Measurements from ENCODE around the gene GATAD2A. TPM values are rescaled to one million over a fixed set of nuclear protein-coding genes. Genes with fewer than 3 reads are reported as not detected.

GATAD2A gene
- total RNA-seq, 1 donor from 2014 or later = 7.7 TPM

DNA sequence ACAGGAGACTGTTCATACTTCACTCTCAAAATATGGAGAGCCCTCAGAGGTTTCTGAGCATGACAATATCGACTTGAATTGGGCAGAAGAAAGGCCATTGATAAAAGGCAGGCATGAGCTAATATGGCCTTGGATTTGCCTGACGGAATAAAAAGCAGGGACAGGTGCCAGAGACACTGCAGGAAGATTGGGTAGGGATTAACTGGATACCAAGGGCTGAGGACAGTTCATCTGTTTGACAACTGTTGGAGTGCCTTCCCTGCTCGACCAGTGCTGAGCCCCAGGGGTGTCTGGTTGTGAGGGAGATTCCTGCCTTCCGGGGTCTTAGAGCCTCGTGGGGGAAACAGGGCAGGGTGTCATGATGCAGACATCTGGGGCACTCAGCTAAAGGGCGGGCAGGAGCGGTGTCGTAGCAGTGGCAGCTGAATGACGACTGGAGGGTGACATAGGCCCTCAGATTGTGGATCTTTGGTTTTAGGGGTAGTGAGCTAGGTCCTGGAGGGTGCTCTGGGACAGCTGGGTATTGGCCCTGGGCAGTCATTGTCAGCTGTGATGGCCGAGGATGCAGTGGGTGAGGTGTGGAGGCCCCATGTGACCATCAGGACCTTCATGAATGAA is 12.3 kb downstream of the GATAD2A start:
- DNase-seq (ENCODE audit: low spot score in 2 of 2) = no peak
- no peak for FAIRE-seq

DNA sequence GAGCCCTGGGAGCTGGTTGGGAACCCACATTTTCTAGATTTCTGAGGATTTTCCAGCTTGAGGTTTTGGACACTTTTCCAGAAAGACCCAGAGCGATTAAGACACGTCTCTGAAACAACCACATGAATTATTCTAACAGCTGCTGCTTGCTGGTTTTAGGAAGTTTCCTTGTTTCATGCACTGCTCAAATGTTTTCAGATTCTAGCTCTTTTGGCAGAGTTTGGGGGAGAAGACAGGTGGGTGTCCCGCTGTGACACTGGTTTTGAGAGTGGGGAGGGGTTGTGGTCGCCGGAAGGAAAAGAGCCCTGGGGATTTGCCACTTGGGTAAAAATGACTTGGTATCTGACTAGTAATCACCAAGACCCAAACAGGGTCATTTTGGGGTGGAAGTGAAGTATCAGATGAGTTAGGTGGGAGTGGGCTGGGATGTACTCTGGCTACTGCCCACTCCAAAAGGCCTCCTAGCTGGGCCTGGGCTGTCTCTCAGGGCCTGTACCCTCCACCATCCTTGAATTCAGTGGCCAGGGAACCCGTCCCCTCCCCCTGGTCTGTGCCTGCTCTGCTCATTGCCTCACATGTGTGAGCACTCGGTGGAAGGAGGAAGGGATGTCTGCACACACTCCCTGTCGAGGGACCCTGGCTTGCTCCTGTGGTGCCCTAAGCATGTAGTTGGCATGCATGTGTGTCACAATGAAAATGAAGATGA is 13.2 kb downstream of the GATAD2A start:
- no peak for DNase-seq (ENCODE audit: low spot score in 2 of 2)
- no peak for FAIRE-seq

DNA sequence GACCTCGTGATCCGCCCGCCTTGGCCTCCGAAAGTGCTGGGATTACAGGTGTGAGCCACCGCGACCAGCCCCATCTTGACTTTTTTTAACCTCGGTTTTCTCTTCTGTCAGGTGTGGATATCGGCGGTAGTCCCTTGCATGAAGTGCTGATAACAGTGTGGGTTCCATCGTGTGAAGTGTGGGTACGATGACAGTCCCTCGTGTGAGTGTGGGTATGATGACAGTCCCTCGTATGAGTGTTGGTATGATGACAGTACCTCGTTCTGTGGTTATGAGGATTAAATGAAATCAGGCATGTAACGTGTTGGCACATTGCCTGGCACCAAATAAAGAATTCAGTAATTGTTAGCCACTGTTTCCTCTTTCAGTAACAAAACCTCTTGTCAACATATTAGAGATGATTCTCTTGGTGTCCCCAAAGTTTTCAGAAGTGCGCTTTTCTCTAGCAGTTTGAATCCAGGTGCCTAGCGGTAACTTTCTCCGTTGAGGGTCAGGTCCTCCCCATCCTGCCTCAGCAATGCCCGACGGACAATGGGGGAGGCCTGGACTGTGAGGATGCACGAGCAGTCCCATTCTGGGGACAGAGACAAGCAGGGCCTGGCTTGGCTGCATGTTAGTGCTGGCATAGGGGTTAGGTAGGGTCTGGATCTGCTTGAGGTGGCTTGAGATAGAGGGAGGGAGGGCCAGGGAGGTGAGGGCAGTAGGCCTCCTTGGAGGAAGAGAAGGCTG is 15.3 kb downstream of the GATAD2A start:
- DNase-seq (ENCODE audit: low spot score in 2 of 2) = no peak
- FAIRE-seq = no peak

DNA sequence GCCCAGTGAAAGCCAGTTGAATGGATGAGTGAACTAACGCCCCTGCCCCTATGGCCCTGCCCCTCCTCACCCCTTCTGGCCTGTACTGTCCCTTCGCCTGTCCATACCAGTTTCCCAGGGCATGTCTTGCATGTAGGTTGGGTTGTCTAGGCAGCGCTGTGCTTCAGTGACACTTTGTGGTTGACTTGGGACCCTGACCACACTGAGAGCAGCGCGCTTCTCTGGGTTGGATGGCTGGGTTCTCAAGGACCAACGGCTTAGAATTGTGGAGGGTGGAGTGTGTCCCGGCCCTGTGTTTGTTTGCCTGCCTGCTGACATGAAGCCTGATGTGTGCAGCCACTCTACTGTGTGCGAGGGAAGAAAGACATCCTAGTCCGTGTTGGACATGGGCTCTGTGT is 15.8 kb downstream of the GATAD2A start:
- DNase-seq (ENCODE audit: low spot score in 2 of 2) = no peak
- FAIRE-seq = no peak

DNA sequence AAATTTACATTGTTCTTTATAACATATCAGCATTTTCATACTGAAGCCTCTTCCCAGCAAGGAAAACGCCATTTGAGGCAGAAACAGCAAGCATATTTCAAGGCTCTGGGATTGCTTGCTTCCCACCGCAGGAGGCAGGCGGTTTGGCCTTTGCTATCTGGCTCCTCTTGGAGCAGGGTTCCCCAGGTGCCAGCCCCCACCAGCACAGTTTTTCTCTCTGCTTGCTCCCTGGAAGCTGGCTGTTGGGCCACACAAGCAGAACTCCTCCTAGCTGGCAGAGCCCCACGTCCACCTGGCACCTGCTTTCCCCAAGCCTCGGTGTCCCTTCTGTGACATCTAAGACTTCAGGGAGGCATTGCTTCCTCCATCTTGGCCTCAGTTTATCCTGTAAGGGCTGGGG is 16.7 kb downstream of the GATAD2A start:
- DNase-seq (ENCODE audit: low spot score in 2 of 2) = no peak
- no peak for FAIRE-seq

DNA sequence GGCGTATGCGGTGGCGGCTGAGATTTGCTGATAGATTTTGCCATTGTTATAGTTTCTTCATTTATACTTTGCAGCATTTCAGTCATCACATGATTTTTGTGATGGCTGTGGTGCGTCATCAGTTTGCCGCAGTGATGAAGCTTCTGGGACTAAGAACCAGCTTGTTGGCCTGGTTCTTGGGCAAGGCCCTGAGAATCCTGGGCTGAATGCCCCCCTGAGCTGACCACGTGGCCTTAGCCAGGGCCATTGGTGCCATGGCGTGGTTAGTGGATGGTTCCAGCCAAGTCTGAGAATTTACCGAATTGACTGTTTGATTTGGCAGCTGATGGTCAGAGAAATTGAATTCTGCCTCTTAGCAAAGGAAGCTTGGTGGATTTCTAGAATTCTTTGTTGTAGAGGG is 17.8 kb downstream of the GATAD2A start:
- no peak for DNase-seq (ENCODE audit: low spot score in 2 of 2)

DNA sequence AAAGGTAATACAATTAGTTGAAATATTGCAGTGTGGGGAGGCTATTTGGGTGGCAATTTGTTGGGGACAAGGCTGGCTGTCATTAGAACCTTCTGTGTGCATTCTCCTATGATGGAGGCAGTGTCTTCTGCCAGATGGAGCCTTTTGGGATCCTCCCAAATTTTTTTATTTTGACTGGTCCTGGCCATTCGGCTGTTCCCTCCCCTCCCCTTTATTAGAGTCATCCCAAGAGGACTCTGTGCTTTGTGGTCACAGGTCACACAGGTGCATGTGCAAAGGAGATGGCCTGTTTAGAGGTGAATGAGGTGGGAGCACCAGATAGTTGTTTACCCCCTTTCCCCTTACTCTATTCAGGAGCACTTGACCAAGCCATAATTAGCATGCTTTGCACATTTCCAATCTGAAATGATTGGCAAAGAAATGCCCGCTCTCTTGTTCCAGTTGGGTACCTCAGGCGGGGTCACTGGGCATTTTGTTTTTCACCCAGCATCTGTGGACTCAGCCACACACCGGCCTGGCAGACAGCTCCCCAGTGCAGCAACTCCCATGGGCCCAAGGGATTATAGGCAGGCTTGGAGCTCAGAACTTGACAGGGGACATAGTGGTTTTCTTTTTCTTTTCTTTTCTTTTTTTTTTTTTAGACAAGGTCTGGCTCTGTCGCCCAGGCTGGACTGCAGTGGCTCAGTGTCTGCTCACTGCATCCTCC is 19.8 kb downstream of the GATAD2A start:
- DNase-seq (ENCODE audit: low spot score in 2 of 2) = no peak
- no peak for FAIRE-seq

More for the DNA sequence above, 17.8 kb downstream of the GATAD2A start:
- no peak for FAIRE-seq

DNA sequence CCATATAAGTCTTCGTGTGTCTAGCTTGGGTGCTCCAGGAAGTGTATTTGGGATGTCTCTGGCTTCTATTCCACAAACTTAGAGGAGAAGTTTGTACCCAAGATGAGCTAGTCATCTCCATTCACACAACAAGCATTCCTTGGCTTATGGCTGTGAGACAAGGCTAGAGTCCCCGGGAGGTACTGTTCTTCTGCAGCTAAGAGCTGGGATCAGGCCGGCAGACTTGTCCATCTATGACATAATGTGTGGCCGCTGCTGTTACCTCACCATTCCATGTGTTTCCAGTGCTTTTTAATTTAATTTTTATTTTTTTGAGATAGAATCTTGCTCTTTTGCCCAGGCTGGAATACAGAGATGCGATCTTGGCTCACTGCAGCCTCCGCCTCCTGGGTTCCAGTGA is 20.7 kb downstream of the GATAD2A start:
- DNase-seq (ENCODE audit: low spot score in 2 of 2) (no peak), FAIRE-seq (no peak)

DNA sequence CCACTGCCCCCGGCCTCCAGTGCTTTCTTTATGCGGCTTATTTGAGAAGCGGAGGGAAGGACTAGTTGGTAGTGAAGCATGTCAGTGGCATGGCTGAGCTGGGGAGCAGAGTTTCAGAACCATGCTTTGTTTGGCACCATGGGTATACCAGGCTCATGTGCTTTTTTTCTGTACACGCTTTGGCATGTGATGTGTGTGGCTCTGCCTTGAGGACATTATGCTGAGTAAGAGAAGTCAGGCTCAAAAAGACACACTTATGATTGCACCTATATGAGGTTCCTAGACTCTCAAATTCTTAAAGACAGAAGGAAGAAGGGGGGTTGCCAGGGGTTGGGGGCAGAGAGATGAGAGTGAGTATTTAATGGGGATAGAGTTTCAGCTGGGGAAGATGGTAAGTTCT is 21.3 kb downstream of the GATAD2A start:
- no peak for FAIRE-seq
- DNase-seq (ENCODE audit: low spot score in 2 of 2) = no peak

DNA sequence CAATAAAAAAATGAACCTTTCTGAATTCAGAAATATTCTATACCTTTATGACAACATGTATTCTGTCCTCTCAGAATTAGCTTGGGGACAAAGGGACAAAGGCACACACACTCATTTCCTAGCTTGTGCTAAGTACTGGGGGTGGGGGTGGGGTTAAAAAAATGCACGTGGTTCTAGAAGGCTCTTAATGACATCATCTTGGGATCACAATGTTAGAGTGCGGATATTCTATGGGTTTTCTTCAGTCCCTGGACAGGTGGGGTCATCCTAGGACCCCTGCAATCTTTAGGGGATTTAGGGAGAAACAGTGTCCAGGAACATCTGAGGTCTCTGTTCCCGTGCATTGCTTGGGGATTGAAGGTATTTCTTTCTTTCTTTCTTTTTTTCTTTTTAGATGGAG is 21.8 kb downstream of the GATAD2A start:
- FAIRE-seq (no peak), DNase-seq (ENCODE audit: low spot score in 2 of 2) (no peak)

DNA sequence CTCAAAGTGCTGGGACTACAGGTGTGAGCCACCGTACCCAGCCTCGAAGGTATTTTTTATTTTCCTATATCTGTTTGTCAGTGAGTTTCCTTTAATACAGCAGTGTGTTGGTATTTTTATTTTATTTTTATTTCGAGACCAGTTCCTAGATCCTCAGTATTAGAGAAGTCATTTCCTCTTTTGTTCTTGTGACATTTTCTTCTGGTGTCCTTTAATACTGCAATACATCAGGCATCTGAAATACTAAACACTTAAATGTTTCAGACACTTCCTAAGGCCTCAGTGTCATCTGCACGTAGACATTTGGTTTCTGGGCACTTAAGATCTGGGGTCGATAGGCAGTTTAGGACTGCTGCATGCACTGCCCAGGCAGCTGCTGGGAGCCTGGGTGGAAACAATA is 22.5 kb downstream of the GATAD2A start:
- no peak for DNase-seq (ENCODE audit: low spot score in 2 of 2)
- no peak for FAIRE-seq

DNA sequence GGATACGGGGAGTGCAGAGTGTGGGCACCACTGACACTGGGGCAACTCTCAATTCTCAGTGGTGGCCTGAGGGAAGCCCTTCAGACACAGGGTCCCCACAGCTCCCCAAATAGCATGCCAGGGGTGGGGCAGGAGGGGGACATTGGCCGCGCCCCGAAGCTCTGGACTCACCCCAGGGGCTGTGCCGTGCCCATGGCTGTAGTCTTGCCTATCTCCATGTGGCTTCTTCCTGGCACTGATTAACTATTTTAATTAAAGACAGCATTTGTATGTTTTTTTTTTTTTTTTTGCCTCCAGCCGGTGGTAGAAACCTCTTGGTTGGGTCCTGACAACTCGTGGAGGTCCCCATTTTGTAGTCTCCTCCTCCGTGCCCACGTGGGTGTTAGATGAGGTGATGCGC is 23.3 kb downstream of the GATAD2A start:
- FAIRE-seq (no peak), DNase-seq (ENCODE audit: low spot score in 2 of 2) (no peak)

DNA sequence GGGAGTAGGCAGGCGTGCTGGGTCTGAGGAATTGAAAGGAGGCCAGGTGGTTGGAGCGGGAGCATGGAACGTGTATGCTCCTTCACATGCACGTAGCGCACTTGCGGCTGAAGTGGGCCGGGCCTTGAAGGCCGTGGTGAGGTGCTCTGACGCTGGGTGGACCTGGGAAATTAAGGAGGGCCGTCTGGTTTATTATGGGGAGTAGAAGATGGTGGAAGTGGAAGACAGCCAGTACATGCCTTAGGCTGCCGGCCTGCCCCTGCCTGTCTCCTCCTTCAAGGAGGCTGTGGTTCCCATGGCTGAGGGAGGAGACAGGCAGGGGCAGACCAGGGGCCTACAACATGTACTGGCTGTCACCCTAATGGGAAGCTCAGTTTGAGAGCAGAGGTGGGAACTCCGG is 23.9 kb downstream of the GATAD2A start:
- no peak for FAIRE-seq
- DNase-seq (ENCODE audit: low spot score in 2 of 2) = no peak

DNA sequence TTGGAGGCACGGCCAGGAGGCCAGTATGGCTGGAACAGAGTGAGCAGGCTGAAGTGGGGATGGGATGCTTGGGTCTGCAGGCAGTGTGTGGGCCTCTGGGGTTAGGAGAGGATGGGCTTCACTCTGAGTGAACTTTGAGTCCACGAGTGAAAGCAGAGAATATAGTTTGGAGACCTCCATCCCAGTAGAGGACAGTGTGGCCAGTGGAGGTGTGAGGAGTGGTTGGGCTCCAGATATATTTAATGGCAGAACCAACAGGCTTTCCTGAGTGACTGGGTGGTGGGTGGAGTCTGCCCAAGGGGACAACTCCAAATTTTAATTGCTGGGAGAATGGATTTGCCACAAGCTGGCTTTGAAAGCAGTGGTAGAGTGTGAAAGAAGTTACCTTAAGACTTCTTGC is 27.3 kb downstream of the GATAD2A start:
- DNase-seq (ENCODE audit: low spot score in 2 of 2) = no peak

DNA sequence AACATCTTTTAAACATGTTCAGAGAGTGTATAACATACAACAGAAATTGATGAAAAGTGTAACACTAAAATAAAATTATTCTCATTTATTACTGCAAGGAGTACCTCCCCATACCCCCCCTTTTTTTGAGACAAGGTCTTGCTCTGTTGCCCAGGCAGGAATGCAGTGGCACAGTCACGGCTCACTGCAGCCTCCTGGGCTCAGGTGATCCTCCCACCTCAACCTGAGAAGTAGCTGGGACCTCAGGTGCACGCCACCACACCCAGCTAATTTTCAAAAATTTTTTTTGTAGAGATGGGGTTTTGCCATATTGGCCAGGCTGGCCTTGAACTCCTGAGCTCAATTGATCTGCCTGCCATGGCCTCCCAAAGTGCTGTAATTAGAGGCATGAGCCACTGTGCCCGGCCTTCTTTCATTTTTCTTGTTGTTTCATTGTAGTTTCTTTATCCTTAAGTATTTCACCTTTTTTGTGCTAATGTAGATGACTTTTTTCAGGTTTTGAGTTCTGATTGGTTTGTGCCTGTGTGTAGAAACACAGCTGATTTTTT is 28.3 kb downstream of the GATAD2A start:
- no peak for DNase-seq (ENCODE audit: low spot score in 2 of 2)
- FAIRE-seq = no peak

More for the DNA sequence above, 27.3 kb downstream of the GATAD2A start:
- no peak for FAIRE-seq

DNA sequence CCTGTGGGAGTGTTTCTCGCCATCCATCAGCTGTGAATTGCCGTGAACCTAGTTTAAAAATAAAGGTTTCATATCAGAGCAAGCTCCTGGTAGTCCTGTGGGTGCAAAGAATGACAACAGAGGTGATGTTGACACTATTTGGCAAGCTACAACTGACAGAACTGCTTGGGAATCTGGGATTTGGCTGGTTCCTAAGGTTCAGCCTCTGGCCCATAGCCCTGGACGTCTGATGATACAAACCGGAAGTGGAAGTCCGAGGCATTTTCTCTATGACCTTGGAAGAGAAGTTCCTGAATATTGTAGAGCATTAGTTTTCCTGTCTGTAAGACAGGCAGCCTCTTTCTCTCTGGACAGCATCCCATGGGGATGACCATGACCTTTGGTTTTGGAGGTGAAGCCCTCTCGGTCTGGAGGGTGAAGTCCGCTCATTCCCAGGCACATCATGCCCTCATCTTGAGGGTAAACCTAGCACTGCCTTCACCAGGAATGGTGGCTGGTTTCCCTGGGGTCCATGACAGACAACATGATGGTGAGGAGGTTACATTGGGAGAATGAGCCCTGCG is 29.1 kb downstream of the GATAD2A start:
- DNase-seq (ENCODE audit: low spot score in 2 of 2) = no peak
- no peak for FAIRE-seq

DNA sequence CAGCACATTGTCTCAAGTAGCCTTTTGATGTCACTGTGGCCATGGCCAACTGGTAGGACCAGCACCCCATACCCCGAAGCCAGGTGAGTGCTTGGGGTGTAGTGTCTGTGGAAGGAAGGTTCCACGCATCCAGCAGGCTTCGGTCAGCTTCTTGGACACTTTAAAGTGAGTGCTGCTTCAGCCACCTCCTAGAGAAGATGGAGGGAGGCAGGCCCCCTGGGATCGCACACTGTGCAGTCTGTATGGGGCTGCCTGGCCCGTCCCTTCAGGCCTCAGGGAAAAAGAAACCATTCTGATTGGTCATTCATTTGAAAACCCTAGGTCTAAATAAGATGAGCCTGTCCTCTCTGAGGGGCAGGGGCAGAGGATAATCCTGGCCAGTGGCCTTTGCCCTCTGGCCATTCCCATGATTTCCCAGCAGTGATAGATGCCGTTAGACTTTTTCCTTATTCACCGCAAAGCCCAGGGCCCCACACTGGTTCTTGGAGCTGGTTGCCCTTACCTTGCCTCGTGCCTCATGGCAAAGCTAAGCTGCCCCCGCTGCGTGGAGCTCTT is 30.7 kb downstream of the GATAD2A start:
- FAIRE-seq (no peak), DNase-seq (ENCODE audit: low spot score in 2 of 2) (no peak)

DNA sequence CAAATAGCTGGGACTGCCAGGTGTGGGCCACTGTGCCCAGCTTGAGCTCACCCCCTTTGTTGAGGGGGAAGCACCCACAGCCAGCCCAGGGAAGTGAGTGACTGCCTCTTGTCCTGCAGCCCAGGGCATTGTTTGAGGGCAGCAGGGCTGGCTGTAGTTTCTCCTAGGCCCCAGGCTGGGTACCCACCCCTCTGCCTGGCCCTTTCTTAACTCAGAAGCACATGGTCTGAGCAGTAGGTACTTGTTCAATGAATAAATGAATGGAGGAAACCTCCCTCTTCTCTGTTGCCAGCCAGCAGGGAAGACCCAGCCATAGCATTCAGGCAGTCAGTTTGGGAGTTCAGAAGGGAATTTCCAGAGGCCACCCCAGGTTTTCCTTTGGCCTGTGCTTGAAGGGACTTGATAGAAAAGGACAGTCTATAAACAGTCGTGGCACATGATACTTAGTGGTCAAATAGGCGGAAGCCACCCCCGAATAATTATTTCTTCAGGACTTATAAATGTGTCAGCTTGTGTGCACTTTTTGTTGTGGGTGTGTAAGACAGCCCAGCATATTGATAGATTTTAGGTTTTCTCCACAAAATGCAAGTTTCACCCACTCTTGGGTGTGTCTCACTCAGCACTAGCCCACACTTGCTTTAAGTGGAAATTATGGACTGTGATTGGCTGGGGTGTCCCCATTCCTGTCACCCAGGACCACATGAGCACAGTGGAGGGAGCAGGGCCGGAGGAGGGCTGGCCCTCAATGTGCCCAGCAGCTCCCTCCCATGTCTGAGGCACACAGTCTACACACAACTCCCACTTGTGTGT is 33.1 kb downstream of the GATAD2A start:
- FAIRE-seq = no peak
- DNase-seq (ENCODE audit: low spot score in 2 of 2) = no peak

DNA sequence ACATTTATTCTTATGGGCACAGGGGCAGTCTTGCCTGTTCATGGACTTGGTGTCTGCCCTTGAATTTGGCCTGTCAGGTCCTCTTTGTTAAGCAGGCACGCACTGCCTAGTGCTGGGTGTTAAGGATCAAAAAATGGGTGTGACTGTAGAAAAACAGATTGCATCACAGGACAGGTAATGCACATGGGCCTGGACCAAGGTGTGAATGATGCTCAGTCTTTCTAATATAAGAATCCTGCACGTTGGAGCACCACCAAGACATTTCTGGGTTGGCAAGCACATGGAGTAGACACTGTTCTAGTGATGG is 33.7 kb downstream of the GATAD2A start:
- DNase-seq (ENCODE audit: low spot score in 2 of 2) = no peak
- FAIRE-seq = no peak

DNA sequence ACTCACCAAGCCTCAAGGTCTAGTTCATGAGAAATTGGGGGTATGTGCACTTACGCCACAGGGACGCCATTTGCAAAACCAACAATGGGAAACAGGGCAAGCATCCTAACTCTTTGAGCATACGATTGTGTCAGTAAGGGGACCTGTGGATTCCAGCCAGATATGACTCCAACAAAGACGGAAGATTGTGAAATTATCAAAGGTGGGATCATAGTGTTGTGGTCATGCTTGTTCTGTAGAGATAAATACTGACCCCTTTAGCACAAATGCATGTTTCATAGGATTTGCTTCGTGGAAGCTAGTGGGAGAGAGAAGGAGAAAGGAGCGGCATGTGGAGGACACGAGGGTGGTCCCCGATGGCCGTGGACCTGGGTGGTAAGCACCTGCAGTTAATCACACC is 37.8 kb downstream of the GATAD2A start:
- FAIRE-seq = no peak

More for the DNA sequence above, 37.8 kb downstream of the GATAD2A start:
- DNase-seq (ENCODE audit: low spot score in 2 of 2) = no peak

Data from frontal cortex (tissue), 4 donors.